GM12892 (cell line): Measurements from ENCODE around the gene PIK3CB.

ENCODE experiments used
- POLR2A ChIP-seq: IDR thresholded peaks from 2 replicates; pipeline ENCODE4 v1.6.1; 2011; ENCODE audit warnings: low read depth, low read length, control low read depth
- POLR2AphosphoS5 ChIP-seq: IDR thresholded peaks from 2 replicates; pipeline ENCODE4 v1.6.1; 2011; ENCODE audit warnings: low read depth, low read length, control low read depth
- TAF1 ChIP-seq: IDR thresholded peaks from 2 replicates; pipeline ENCODE4 v1.6.1; 2011; ENCODE audit warnings: low read depth, mild to moderate bottlenecking, control low read depth, low read length, borderline replicate concordance

DNA sequence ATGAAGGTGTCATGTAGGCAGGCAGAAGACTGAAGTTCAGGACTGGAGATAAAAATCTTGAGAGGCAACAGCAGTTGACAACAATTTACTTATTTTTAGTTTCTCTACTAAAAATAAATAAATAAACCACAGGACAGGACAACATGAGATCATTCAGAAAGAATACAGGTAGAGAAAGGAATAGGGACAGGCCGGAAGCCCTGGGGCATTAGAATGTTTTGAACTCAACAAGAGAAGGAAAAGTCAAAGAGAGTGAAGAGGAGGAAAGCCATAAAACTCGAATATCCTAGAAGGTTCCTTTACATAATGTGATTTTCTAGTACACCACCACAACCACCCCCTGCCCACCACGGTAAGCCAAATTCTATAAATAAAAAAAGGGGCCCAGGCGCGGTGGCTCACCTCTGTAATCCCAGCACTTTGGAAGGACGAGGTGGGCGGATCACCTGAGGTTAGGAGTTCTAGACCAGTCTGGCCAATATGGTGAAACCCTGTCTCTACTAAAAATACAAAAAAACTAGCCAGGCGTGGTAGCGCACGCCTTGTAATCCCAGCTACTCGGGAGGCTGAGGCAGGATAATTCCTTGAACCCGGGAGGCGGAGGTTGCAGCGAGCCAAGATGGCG lies 4.7 kb downstream of the PIK3CB start:
- TF ChIP-seq POLR2AphosphoS5 = no peak
- TF ChIP-seq TAF1 = no peak
- TF ChIP-seq POLR2A = no peak
